B cell (primary cell): ENCODE data around the gene CALY. TPM values are rescaled to one million over a fixed set of nuclear protein-coding genes. Genes with fewer than 3 reads are reported as not detected.

Source experiments
- ATAC-seq: fragments of 200-7000 bp; cut with Tn5 transposase; one replicate; pipeline ENCODE4 v1.10.0; 2021; ENCODE audit warnings: low read depth, mild to moderate bottlenecking, moderate number of reproducible peaks, moderate library complexity
- CTCF ChIA-PET: fragments of 350-600 bp; sonication (Branson Sonifier 250); formaldehyde crosslinking; loops from one replicate; lab custom pipeline; 2021; ENCODE audit warnings: antibody characterized with exemption, inconsistent platforms; lab: Charles Lee
- POLR2A ChIA-PET: fragments of 350-600 bp; sonication (Branson Sonifier 250); formaldehyde crosslinking; loops from one replicate; lab custom pipeline; 2021; ENCODE audit warnings: antibody characterized with exemption; lab: Charles Lee
- DNase-seq: peaks from one replicate; pipeline ENCODE4 v3.0.0; 2013
- H2AFZ ChIP-seq: 2 replicates; pipeline ENCODE4 v1.6.1; 2012; ENCODE audit warnings: mild to moderate bottlenecking, low read depth, low read length; ENCODE audit not compliant: insufficient read depth, poor library complexity, severe bottlenecking
- H3K27ac ChIP-seq, 2 donors: 1 replicate in 1 of 2; 2 replicates in 1 of 2; pipeline ENCODE4 v1.5.1; 2012 to 2013; ENCODE audit warnings: low read length in 2 of 2, mild to moderate bottlenecking in 2 of 2, moderate library complexity in 1 of 2
- H3K27me3 ChIP-seq, 4 experiments: fragments of 200-600 bp in 1 of 4; sonication (generic) in 1 of 4; replicated peaks in 1 of 4; 1 replicate in 2 of 4; 2 replicates in 2 of 4; pipeline versions ENCODE4 v1.6.1 to v1.7.0; 2013 to 2016; ENCODE audit warnings: low read length in 3 of 4, mild to moderate bottlenecking in 2 of 4, mixed read lengths in 1 of 4, moderate library complexity in 1 of 4; ENCODE audit not compliant: insufficient read depth in 4 of 4, control insufficient read depth in 3 of 4; ENCODE audit errors: control extremely low read depth in 1 of 4
- H3K36me3 ChIP-seq, 2 experiments: replicated peaks in 1 of 2; 1 replicate in 1 of 2; 2 replicates in 1 of 2; pipeline versions ENCODE4 v1.6.1 to v1.7.1; 2013; ENCODE audit warnings: low read length in 1 of 2; ENCODE audit not compliant: insufficient read depth in 2 of 2, control insufficient read depth in 1 of 2; ENCODE audit errors: control extremely low read depth in 1 of 2, extremely low read depth in 1 of 2
- H3K4me1 ChIP-seq, 2 donors: fragments of 200-600 bp in 1 of 2; sonication (generic) in 1 of 2; 1 replicate in 1 of 2; 2 replicates in 1 of 2; pipeline versions ENCODE4 v1.5.1 to v1.6.1; 2013 to 2017; ENCODE audit warnings: low read length in 2 of 2; ENCODE audit not compliant: control insufficient read depth in 2 of 2, insufficient read depth in 2 of 2
- H3K4me2 ChIP-seq: replicated peaks from 2 replicates; pipeline ENCODE3; 2012; ENCODE audit warnings: mild to moderate bottlenecking, low read depth, low read length; ENCODE audit not compliant: poor library complexity, severe bottlenecking
- H3K4me3 ChIP-seq, 5 experiments: fragments of 200-600 bp in 1 of 5; sonication (generic) in 1 of 5; 1 replicate in 3 of 5; 2 replicates in 2 of 5; pipeline versions ENCODE4 v1.5.1 to v1.7.0; 2011 to 2016; ENCODE audit warnings: low read length in 4 of 5, mild to moderate bottlenecking in 4 of 5, low read depth in 2 of 5, control low read depth in 1 of 5, moderate library complexity in 1 of 5; ENCODE audit not compliant: insufficient read depth in 1 of 5; ENCODE audit errors: control extremely low read depth in 1 of 5, extremely low read depth in 1 of 5
- H3K79me2 ChIP-seq: fragments of 200-600 bp; sonication (generic); one replicate; pipeline ENCODE4 v1.6.0; 2016; ENCODE audit warnings: low read length; ENCODE audit not compliant: control insufficient read depth, insufficient read depth
- H3K9ac ChIP-seq: fragments of 200-600 bp; sonication (generic); 2 replicates; pipeline ENCODE4 v1.6.1; 2017; ENCODE audit warnings: mild to moderate bottlenecking, low read length, moderate library complexity
- H3K9me3 ChIP-seq, 3 donors: one replicate each; pipeline versions ENCODE4 v1.6.1 to v1.7.1; 2013; ENCODE audit warnings: low read length in 2 of 3; ENCODE audit not compliant: control insufficient read depth in 2 of 3, insufficient read depth in 1 of 3; ENCODE audit errors: control extremely low read depth in 1 of 3
- H4K20me1 ChIP-seq: 2 replicates; pipeline ENCODE4 v1.6.0; 2012; ENCODE audit warnings: mild to moderate bottlenecking, low read length; ENCODE audit not compliant: insufficient read depth, control insufficient read depth, poor library complexity, severe bottlenecking
- H3K27ac Mint-ChIP-seq: one replicate; pipeline ENCODE4 v1.8.0; 2021; ENCODE audit warnings: mixed read lengths
- H3K27me3 Mint-ChIP-seq: one replicate; pipeline ENCODE4 v1.8.0; 2021; ENCODE audit warnings: mixed read lengths
- H3K4me1 Mint-ChIP-seq: one replicate; pipeline ENCODE4 v1.8.0; 2021; ENCODE audit warnings: mixed read lengths
- H3K4me3 Mint-ChIP-seq: one replicate; pipeline ENCODE4 v1.8.0; 2021; ENCODE audit warnings: mixed read lengths
- H3K9me3 Mint-ChIP-seq: one replicate; pipeline ENCODE4 v1.8.0; 2022; ENCODE audit warnings: mixed read lengths; ENCODE audit not compliant: insufficient read depth
- EZH2 ChIP-seq: IDR thresholded peaks from 2 replicates; pipeline ENCODE4 v1.6.1; 2012; ENCODE audit warnings: borderline replicate concordance, low read depth, mild to moderate bottlenecking, moderate library complexity, low read length; ENCODE audit not compliant: insufficient read depth, poor library complexity, severe bottlenecking
- WGBS: methylation state at CpG from one replicate; pipeline ENCODE4 v1.1.5; 2013; ENCODE audit warnings: missing lambda C conversion rate; ENCODE audit not compliant: insufficient coverage; 5-methylcytosine and 5-hydroxymethylcytosine counted together
- intact Hi-C: fragments of 100-400 bp; cut with micrococcal nuclease; formaldehyde crosslinking; loops from one replicate; pipeline ENCODE4 v1.10.0; 2022
- polyA plus RNA-seq: library from polyadenylated mRNA; depleted of rRNA; stranded (reverse); fragments of >200 nt; gene quantifications from 2 replicates; pipeline ENCODE4 v1.2.3, GENCODE V29; 2012
- total RNA-seq, 2 donors: library from RNA; stranded (reverse); fragments of 120-200 nt in 1 of 2; gene quantifications; 1 replicate in 1 of 2; 2 replicates in 1 of 2; pipeline versions ENCODE4 v1.2.3 to v1.2.4, GENCODE V29; 2013 to 2022
- TF ChIP-seq, protein P1 (sequence below): fragments of 200-600 bp; IDR thresholded peaks from one replicate; pipeline ENCODE4 v1.8.0; 2022; ENCODE audit warnings: antibody characterized with exemption, mild to moderate bottlenecking

The CALY gene
- total and polyA plus RNA-seq, 2 donors (not counting 1 experiment from before 2014, with no cell fraction given): 0.21 TPM; not detected in 1

GRCh38 chr10:133349577-133350011, 12.9 kb upstream of the CALY start:
- no peak overlapping the region for H3K9ac ChIP-seq
- ATAC-seq (no peak), DNase-seq (no peak)
- intact Hi-C loops: no loop called here
- peaks cover 0 to 24% (median 7%) of the 10 kb centered on the region in 4 experiments for H3K27me3 ChIP-seq
- H3K9me3 Mint-ChIP-seq: no peaks in the 10 kb centered on the region
- H3K9me3 ChIP-seq: peaks cover 0 to 15% (median 0%) of the 10 kb centered on the region in 3 donors
- WGBS: 60% methylated on average over 6 of the region's 9 CpGs
- peaks cover 0 to 3% of the 10 kb centered on the region in 2 donors for H3K4me1 ChIP-seq
- no peak overlapping the region for H3K27ac Mint-ChIP-seq
- H3K4me3 ChIP-seq: no peak overlapping the region
- CTCF ChIA-PET: no interaction called here
- H2AFZ ChIP-seq: no peak overlapping the region
- TF ChIP-seq, protein P1, sequence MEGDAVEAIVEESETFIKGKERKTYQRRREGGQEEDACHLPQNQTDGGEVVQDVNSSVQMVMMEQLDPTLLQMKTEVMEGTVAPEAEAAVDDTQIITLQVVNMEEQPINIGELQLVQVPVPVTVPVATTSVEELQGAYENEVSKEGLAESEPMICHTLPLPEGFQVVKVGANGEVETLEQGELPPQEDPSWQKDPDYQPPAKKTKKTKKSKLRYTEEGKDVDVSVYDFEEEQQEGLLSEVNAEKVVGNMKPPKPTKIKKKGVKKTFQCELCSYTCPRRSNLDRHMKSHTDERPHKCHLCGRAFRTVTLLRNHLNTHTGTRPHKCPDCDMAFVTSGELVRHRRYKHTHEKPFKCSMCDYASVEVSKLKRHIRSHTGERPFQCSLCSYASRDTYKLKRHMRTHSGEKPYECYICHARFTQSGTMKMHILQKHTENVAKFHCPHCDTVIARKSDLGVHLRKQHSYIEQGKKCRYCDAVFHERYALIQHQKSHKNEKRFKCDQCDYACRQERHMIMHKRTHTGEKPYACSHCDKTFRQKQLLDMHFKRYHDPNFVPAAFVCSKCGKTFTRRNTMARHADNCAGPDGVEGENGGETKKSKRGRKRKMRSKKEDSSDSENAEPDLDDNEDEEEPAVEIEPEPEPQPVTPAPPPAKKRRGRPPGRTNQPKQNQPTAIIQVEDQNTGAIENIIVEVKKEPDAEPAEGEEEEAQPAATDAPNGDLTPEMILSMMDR: no peak
- no peak for TF ChIP-seq EZH2
- H3K36me3 ChIP-seq: no peaks in the 10 kb centered on the region
- no peaks in the 10 kb centered on the region for H4K20me1 ChIP-seq
- peaks cover 3% of the 10 kb centered on the region for H3K79me2 ChIP-seq
- H3K4me3 Mint-ChIP-seq: no peak overlapping the region
- H3K27me3 Mint-ChIP-seq: peaks cover 17% of the 10 kb centered on the region
- peaks cover 10% of the 10 kb centered on the region for H3K4me1 Mint-ChIP-seq
- POLR2A ChIA-PET: no interaction called here
- no peak overlapping the region for H3K4me2 ChIP-seq
- no peak overlapping the region for H3K27ac ChIP-seq

GRCh38 chr10:133349160-133349568, 12.5 kb upstream of the CALY start:
- Histone ChIP-seq H3K4me1 (peaks cover 0 to 3% of the 10 kb centered on the region in 2 donors), H3K4me2 (no peak overlapping the region), H3K27ac (no peak overlapping the region), H3K79me2 (no peaks in the 10 kb centered on the region), H3K9me3 (peaks cover 0 to 15% (median 0%) of the 10 kb centered on the region in 3 donors), H3K9ac (no peak overlapping the region), H3K36me3 (no peaks in the 10 kb centered on the region), H3K27me3 (peaks cover 0 to 24% (median 8%) of the 10 kb centered on the region in 4 experiments), H2AFZ (no peak overlapping the region), H3K4me3 (no peak overlapping the region), H4K20me1 (no peaks in the 10 kb centered on the region)
- no peak for DNase-seq
- WGBS: 91% methylated on average over 8 of the region's 8 CpGs
- ChIA-PET POLR2A (no interaction called here), CTCF (no interaction called here)
- no peak for TF ChIP-seq EZH2
- TF ChIP-seq, protein P1: no peak
- intact Hi-C loops: no loop called here
- Mint-ChIP-seq H3K27me3 (peaks cover 21% of the 10 kb centered on the region), H3K27ac (no peak overlapping the region), H3K4me1 (peaks cover 10% of the 10 kb centered on the region), H3K4me3 (no peak overlapping the region), H3K9me3 (no peaks in the 10 kb centered on the region)
- no peak for ATAC-seq
